A549 (cell line): ENCODE measurements around the gene TMEM18. TPM values are rescaled to one million over a fixed set of nuclear protein-coding genes. Genes with fewer than 3 reads are reported as not detected.

Experiments used
- ATAC-seq, 2 experiments: fragments of 200-7000 bp in 1 of 2; fragments of >200 bp in 1 of 2; cut with Nextera tagmentation in 1 of 2; cut with Tn5 transposase in 1 of 2; 3 replicates each; pipeline versions ENCODE4 v1.8.0 to v1.9.1; 2018 to 2020; ENCODE audit warnings: mild to moderate bottlenecking in 1 of 2, moderate library complexity in 1 of 2
- CTCF ChIA-PET: fragments of 300-600 bp; sonication (Branson Sonifier 250); formaldehyde crosslinking; extraction: SDS; loops from one replicate; lab custom pipeline; 2021; ENCODE audit warnings: antibody characterized with exemption, inconsistent platforms; lab: Yijun Ruan, JAX
- POLR2A ChIA-PET: fragments of 350-600 bp; formaldehyde crosslinking; extraction: SDS; loops from one replicate; lab custom pipeline; 2021; ENCODE audit warnings: antibody characterized with exemption, inconsistent platforms; lab: Yijun Ruan, JAX
- DNase-seq, 2 experiments: peaks; one replicate each; pipeline versions ENCODE4 v3.0.0 to v3.0.0-alpha.2; 2011 to 2016; ENCODE audit warnings: low read depth in 1 of 2, low spot score in 1 of 2
- FAIRE-seq: peaks from 2 replicates; lab custom pipeline; 2011; peaks lifted over from hg19 to GRCh38; lab: Jason Lieb, UNC
- H3K27ac ChIP-seq, 2 experiments: fragments of >200 bp; sonication (Bioruptor Twin); formaldehyde crosslinking; 3 replicates each; pipeline ENCODE4 v1.5.1; 2016 to 2017
- H3K4me1 ChIP-seq: fragments of >200 bp; sonication (Bioruptor Twin); formaldehyde crosslinking; 3 replicates; pipeline ENCODE4 v1.6.1; 2016
- H3K4me2 ChIP-seq: fragments of >200 bp; sonication (Bioruptor Twin); formaldehyde crosslinking; 3 replicates; pipeline ENCODE4 v1.6.1; 2016
- H3K4me3 ChIP-seq: fragments of >200 bp; sonication (Bioruptor Twin); formaldehyde crosslinking; 3 replicates; pipeline ENCODE4 v1.5.1; 2016
- H3K9me3 ChIP-seq: fragments of >200 bp; sonication (Bioruptor Twin); formaldehyde crosslinking; 3 replicates; pipeline ENCODE4 v1.6.1; 2016
- CHD2 ChIP-seq: fragments of 150-350 bp; IDR thresholded peaks from 2 replicates; pipeline ENCODE4 v1.6.1; 2014; ENCODE audit warnings: low read length; ENCODE audit not compliant: partially characterized antibody
- CTCF ChIP-seq: fragments of >200 bp; sonication (Bioruptor Twin); formaldehyde crosslinking; IDR thresholded peaks from 3 replicates; pipeline ENCODE4 v1.5.1; 2016
- E2F6 ChIP-seq: IDR thresholded peaks from 2 replicates; pipeline ENCODE4 v1.6.1; 2012; ENCODE audit warnings: low read depth, borderline replicate concordance
- EHMT2 ChIP-seq: fragments of 200-600 bp; sonication (generic); IDR thresholded peaks from 2 replicates; pipeline ENCODE4 v1.6.1; 2016; ENCODE audit warnings: antibody characterized with exemption, low read depth, mild to moderate bottlenecking, moderate library complexity
- ELK1 ChIP-seq: fragments of 150-350 bp; IDR thresholded peaks from 2 replicates; pipeline ENCODE4 v1.6.1; 2014; ENCODE audit warnings: low read depth, mild to moderate bottlenecking, low read length
- ESRRA ChIP-seq: fragments of 150-350 bp; IDR thresholded peaks from 2 replicates; pipeline ENCODE4 v1.6.1; 2014; ENCODE audit warnings: mild to moderate bottlenecking, low read length, borderline replicate concordance
- FOXS1 ChIP-seq: fragments of 250-450 bp; sonication (Bioruptor Pico); IDR thresholded peaks from 2 replicates; pipeline ENCODE4 v1.5.0; 2020; ENCODE audit warnings: mild to moderate bottlenecking, moderate library complexity
- GATA3 ChIP-seq: IDR thresholded peaks from 2 replicates; pipeline ENCODE4 v1.6.1; 2012; ENCODE audit warnings: borderline replicate concordance
- HDAC2 ChIP-seq: fragments of 200-600 bp; sonication (generic); IDR thresholded peaks from 2 replicates; pipeline ENCODE4 v1.6.1; 2016
- HES2 ChIP-seq: fragments of >200 bp; sonication (Bioruptor Twin); formaldehyde crosslinking; IDR thresholded peaks from 2 replicates; pipeline ENCODE4 v1.6.1; 2016
- HOXB13 ChIP-seq: fragments of 250-450 bp; sonication (Bioruptor Pico); IDR thresholded peaks from 2 replicates; pipeline ENCODE4 v1.5.0; 2020; ENCODE audit warnings: low read depth, mild to moderate bottlenecking, moderate library complexity
- HOXB5 ChIP-seq: fragments of 250-450 bp; sonication (Bioruptor Pico); IDR thresholded peaks from 2 replicates; pipeline ENCODE4 v1.5.0; 2020; ENCODE audit warnings: mild to moderate bottlenecking, moderate library complexity
- JUN ChIP-seq, 2 experiments: fragments of >200 bp; sonication (Bioruptor Twin); formaldehyde crosslinking; IDR thresholded peaks; 2 replicates in 1 of 2; 3 replicates in 1 of 2; pipeline ENCODE4 v1.6.1; 2016 to 2017
- MAFK ChIP-seq: fragments of 450-650 bp; IDR thresholded peaks from 2 replicates; pipeline ENCODE4 v1.6.1; 2014; ENCODE audit not compliant: partially characterized antibody
- MAX ChIP-seq: IDR thresholded peaks from 2 replicates; pipeline ENCODE4 v1.6.1; 2012
- POLR2A ChIP-seq: IDR thresholded peaks from 2 replicates; pipeline ENCODE4 v1.6.1; 2012; ENCODE audit warnings: mild to moderate bottlenecking, low read length
- POLR2AphosphoS2 ChIP-seq: conservative IDR thresholded peaks from 2 replicates; pipeline ENCODE4 v1.6.1; 2012; ENCODE audit warnings: low read length, improper control_type of control experiment, inconsistent platforms
- RARB ChIP-seq: fragments of 250-450 bp; sonication (Bioruptor Pico); IDR thresholded peaks from 2 replicates; pipeline ENCODE4 v1.8.0; 2021; ENCODE audit warnings: mild to moderate bottlenecking, moderate library complexity
- REST ChIP-seq: fragments of 200-600 bp; sonication (generic); IDR thresholded peaks from 2 replicates; pipeline ENCODE4 v1.6.1; 2016; ENCODE audit warnings: antibody characterized with exemption, mild to moderate bottlenecking, moderate library complexity
- TP53 ChIP-seq: fragments of 250-450 bp; sonication (Bioruptor Pico); IDR thresholded peaks from 2 replicates; pipeline ENCODE4 v1.5.0; 2021; ENCODE audit warnings: mild to moderate bottlenecking, moderate library complexity
- WGBS: methylation state at CpG from one replicate; pipeline ENCODE4 v1.1.6; 2017; ENCODE audit errors: missing lambda C conversion rate; 5-methylcytosine and 5-hydroxymethylcytosine counted together
- polyA plus RNA-seq, 4 experiments: library from polyadenylated mRNA; depleted of rRNA in 3 of 4; stranded (reverse); fragments of >200 nt; fragmentation: RNase III in 1 of 4; extraction: RNeasy Plus Mini Kit Qiagen cat#74134 plus additional on column Dnase treatment in 1 of 4; gene quantifications; 2 replicates in 3 of 4; 3 replicates in 1 of 4; pipeline ENCODE4 v1.2.3, GENCODE V29; 2011 to 2017

TMEM18 gene
- polyA plus RNA-seq, 2 of the 4 experiments (the other 2 are of a cell fraction): 35.6 to 75.0 TPM

- CTCF ChIA-PET: no interaction called here
Measured at GRCh38 chr2:672606-672905, 4.7 kb downstream of the TMEM18 start.

More at GRCh38 chr2:672606-672905, 4.7 kb downstream of the TMEM18 start:
- FAIRE-seq: no peak
- Histone ChIP-seq H3K9me3 (peaks cover 6% of the 10 kb centered on the region; the same call in 1 of the 3 replicates), H3K27ac (no peak overlapping the region), H3K4me2 (no peak overlapping the region), H3K4me3 (no peak overlapping the region), H3K4me1 (peaks cover 19% of the 10 kb centered on the region)
- POLR2A ChIA-PET: no interaction called here
- no peak for ATAC-seq
- TF ChIP-seq POLR2AphosphoS2 (no peak), ELK1 (no peak), RARB (CRISPR knock-in tag) (no peak), MAFK (no peak), TP53 (no peak), CHD2 (no peak), GATA3 (no peak), ESRRA (no peak), HOXB5 (no peak), REST (no peak), E2F6 (no peak), EHMT2 (no peak), HES2 (no peak), FOXS1 (CRISPR knock-in tag) (no peak), POLR2A (no peak), HDAC2 (no peak), JUN (IDR thresholded peaks at IDR 0.05) (no peak), HOXB13 (no peak), MAX (no peak), CTCF (no peak)
- DNase-seq: no peak
- 89% methylated on average over 10 of the region's 13 CpGs for WGBS
